Activated T-cell treated with anti-CD3 and anti-CD28 coated beads for 1 hour (primary cell): ENCODE results near the gene COLQ.

Source experiments
- DNase-seq: peaks from one replicate; pipeline ENCODE4 v3.0.0-alpha.2; 2020; ENCODE audit warnings: low read depth

COLQ gene

DNA sequence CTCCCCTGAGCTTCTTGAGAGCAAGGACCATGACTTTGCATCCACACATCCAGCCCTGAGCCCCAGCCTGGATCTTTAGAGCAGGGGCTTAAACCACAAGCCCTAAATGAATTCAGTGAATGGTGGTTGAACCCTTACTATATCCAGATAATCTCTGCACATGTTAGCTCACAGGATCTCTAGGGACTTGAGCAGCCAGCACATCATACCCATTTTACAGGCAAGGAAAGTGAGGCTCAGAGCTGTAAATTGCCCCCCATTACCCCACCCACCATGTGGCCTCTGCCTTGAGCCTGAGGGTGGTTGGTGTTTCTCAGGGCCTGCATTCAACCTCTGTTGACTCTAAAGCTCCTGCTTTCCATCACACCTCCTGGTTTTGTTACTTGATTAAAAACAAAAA, 66.5 kb downstream of the COLQ start:
- DNase-seq, result no peak

- DNase-seq, result no peak
Observed at GRCh38 chr3:15453991-15454625, 67.4 kb downstream of the COLQ start.

- no peak for DNase-seq
Observed at GRCh38 chr3:15453501-15453900, 68.0 kb downstream of the COLQ start.

- no peak for DNase-seq
Observed at GRCh38 chr3:15452961-15453360, 68.5 kb downstream of the COLQ start.

DNA sequence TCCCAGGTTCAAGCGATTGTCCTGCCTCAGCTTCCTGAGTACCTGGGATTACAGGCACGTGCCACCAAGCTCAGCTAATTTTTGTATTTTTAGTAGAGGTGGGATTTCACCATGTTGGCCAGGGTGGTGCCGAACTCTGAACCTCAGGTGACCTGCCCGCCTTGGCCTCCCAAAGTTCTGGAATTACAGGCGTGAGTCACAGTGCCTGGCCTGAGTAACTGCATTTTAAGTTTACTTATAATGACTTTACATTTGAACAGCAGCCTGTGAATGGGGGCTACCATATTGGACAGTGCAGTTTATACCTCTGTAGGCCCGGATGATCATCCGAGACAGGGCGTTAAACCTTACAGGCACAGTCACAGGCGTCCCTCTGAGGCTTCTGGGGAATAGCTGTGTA, 69.3 kb downstream of the COLQ start:
- DNase-seq, result no peak

DNA sequence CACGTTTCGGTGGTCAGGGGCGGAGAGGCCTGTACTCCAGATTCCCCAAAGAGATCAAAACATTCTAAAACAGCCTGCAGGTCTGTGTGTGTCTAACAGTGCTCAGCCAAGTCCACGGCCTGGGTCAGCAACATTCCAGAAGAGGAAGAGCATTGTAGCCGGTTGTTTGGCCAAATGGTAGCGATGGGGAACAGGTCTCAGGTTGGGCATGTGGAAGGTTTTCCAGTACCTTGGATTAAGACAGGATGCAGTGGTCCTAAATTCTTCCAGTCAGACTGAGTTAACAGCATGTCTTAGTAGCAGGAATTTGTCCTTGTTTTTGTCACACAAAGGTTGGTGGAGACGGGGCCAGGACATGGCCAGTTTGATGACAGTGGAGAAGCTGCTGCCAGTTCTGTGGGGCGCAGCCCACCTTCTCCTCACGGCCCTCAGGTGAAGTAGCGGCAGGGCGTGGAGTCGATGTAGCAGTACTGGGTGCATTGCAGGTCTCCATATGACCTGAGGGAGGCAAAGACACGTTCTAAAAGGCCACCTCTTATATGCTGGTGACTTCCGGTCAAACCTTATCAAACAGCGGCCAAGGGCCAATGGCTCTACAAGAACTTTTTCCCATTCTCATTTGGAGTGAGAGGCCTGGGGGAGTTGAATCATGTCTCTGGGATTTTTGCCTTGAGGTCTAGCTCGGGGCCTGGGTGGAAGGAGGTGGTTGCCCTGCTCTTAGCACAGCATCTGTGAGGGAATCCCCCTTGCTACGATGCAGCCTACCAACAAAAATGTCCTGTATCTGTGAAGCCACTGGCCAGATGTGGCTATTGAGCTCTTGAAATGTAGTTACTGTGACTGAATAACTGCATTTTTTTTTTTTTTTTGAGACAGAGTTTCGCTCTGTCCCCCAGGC, 70.0 kb downstream of the COLQ start:
- DNase-seq, result no peak

DNA sequence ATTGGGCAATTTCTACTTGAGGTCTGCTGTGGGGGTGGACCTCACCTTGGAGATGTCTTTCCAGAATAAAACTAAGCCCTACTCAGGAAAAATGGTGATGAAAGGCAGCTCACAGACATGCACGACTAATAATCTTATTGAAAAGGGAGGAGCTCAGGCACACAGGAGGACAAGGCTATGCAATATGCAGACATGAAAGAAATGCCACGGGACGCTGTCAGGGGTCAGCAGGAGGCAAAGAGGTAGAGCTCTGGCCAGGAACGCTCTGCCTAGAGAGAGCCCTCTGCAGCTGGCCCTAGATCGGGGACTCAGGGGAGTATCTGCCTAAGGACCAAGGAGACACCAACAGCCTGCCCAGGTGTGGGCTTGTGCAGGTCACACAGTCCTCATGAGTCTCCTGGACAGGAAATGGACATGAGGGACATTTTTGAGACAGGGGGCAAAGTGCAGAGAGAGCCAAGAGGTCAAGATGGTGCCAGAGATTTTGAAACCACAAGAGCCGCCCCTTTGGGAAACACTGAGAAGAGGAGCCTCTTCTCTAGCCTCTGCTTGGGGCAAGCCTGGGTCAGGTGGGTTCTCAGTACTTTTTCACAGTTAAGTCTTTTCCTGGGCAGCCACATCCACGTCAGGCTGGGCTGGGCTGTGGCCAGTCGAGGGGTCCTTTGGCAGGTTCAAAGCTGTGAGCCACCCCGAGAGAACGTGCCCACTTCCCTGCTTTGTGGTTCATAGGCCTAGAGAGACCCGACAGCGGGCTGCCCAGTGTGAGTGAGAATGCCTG, 70.9 kb downstream of the COLQ start:
- no peak for DNase-seq

- DNase-seq, result no peak
Observed at GRCh38 chr3:15449489-15450224, 71.8 kb downstream of the COLQ start.

DNA sequence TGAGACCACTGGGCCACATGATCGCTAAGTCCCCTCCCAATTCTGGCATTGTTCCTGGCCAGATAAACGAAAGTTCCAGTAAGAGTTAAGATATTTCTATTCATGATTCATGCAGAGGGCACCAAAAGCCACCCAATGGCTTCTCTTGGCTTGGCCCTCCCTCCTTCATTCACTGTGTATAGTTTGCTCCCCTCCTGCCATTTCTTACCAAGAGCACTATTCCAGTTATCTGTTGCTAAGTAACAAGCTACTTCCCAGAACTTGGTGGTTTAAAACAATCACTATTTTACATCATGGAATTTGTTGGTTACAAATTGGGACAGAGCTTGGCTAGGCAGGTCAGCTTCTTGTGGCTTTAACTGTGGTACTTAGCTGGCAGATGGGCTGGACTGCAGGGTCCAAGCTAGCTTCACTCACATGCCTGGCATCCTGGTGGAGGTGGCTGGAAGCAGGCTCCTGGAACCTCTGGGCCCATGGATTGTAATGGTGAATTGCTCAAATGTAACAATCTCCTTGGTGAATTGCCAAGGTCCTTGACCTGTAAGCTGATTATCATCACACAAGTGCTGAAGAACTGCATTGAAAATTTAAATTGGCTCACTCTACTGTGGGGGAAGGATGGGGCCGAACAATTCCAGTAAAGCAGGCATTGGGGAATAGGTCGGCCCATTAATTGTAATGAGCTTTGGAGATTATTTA, 77.5 kb downstream of the COLQ start:
- DNase-seq, result no peak

- no peak for DNase-seq
Observed at GRCh38 chr3:15440891-15441290, 80.6 kb downstream of the COLQ start.

DNA sequence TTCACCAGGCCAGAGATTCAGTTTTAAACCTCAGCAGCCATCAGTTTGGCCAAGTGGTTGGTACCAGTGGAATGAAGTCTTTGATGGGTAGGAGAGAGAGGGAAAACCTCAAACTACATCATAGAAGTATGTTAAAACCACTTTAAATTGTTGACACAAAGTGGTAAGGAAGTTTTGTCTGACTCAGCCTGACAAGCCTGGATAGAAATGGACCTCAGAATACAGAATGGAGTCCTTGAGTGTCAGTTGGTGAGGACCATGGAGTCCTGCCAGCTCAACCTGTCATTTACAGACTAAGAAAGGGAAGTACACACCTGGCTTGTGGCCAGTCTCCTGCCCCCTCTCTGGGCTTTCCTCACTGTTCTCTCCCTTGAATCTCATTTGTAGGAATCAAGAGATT, 82.0 kb downstream of the COLQ start:
- no peak for DNase-seq

DNA sequence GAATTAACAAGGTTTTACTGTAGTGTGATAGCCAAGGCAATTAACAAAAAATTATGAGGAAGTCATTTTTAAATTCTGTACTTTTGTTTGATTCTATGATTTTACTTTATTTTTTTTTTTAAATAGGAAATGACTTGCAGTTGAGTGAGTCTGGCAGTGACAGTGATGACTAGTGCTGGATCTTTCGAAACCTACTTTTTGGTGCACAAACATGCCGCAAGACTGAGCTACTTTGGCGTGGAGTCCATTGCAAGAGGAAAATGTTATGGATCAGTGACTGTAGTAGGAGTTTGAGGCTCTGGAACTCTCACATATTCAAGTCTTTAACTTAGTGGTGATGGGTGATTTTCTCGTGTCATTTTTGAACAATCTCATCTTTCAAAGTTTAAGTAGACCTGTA, 82.5 kb downstream of the COLQ start:
- no peak for DNase-seq

DNA sequence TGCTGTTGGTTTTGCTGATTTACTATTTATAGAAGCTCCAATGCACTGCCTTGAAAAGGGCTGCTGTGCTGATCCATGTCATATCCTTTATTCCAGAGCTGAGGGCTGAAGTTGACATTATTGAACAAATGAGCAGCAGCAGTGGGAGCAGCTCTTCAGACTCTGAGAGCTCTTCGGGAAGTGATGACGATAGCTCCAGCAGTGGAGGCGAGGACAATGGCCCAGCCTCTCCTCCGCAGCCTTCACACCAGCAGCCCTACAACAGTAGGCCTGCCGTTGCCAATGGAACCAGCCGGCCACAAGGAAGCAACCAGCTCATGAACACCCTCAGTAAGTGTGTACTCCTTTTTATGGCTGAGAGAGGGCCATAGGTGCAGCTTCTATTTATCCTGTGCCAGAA, 85.3 kb downstream of the COLQ start:
- DNase-seq, result no peak

GRCh38 chr3:15434756-15435155, 86.8 kb downstream of the COLQ start:
- DNase-seq, result no peak

DNA sequence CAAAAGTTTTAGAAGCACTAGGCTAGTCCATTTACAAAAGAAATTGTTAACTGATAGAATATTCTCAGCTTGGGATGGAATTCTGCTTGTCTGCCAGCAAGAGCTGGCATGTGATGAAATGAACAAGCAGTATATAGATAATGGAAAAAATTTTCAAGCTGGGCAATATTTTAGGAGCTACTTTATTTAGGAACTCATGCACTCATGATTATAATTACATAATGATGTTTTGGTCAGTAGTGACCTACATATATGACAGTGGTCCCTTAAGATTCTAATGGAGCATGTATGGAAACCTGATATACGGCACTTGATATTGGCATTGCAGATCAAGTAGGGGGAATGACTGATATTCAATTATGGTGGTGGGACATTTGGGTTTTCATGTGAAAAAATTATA, 88.0 kb downstream of the COLQ start:
- no peak for DNase-seq

DNA sequence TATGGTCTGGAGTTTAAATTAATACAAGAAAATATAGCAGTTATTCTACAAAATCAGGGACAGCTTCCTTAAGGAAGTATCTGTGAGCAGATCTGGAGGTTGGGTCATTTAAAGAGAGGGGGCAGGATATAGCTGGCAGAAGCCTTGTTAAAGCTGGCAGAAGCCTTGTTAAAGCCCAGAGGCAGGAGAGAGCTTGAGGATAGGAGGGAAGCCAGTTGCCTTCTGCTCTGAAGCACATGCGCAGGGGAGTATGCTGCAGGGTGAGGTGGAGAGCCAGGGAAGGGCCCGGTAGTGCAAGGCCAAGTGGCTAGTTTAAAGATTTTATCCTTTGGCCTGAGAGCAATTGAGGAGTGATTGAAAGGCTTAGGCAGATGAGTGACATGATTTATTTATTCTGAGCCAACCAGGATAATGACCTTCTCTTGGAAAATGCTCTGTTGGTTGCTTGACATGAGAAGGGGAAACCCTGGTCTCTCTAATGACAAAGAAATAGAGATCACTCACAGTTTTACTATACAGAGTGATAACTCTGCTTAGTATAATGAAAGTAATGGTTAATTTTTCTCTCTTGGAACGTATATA, 90.2 kb downstream of the COLQ start:
- DNase-seq, result no peak

DNA sequence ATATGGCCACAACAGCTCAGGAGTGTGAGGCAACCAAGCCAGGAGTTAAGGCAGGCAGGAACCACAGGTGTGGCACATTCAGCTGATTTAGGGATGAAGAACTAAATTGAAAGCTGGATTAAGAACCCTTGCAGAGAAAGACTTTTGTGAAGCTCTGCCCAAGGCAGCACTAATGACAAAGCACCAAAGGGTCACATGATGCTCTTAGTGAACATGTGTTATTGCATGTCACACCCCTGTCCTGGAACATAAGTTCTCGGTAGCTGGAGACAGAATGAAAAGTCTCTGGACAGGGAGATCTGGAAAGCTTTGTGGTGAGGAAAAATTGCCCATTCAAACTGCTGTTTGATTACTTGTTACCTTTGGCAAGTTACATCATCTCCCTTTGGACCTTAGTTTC, 90.9 kb downstream of the COLQ start:
- DNase-seq, result no peak

- no peak for DNase-seq
Observed at GRCh38 chr3:15429080-15429479, 92.4 kb downstream of the COLQ start.

DNA sequence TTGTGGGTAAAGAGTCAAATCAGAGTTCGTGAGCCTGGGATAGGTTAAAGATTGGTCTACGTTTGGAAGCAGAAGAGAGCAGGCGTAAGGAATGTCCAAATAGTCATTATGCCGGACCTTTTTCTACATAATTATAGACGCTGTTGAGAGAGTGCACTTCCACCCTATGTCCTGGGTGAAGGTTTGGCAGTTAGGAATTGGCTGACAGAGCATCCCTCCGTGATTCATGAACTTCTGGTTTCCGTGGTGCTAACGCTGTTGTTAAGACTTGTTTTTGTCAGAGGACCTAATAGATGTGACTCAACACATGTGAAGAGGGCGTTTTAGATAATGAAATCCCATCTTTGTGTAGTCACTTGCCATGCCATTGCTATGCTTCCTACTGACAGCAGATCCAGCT, 93.0 kb downstream of the COLQ start:
- no peak for DNase-seq

DNA sequence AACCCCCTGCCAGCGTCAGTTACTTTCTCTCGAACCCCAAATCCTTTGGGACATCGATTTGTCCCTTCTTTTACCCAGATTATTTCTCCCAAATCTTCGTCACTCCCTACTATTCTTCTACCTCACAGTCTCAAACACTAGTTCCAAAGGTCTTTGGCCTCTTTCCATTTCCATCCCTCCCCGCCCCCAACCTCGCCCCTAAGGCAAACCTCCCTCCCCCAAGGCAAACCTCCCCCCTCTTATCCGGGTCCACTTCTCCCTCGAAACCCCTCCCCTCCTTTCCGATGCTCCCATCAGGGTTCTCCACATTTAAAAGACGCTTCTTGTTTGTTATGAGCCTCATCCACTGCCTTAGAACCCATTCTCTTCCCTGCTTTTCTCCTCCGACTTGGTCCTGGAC, 93.5 kb downstream of the COLQ start:
- no peak for DNase-seq

GRCh38 chr3:15427182-15427880, 94.2 kb downstream of the COLQ start, which contains the start of the genes EAF1 and METTL6:
EAF1 (plus strand) TSS chr3:15427598; CDS start chr3:15427780, 182 bp downstream.
METTL6 (minus strand) TSS chr3:15427544; CDS start chr3:15426511, 1,033 bp downstream.
- DNase-seq, result peak; percentile 79
